SK-N-SH (cell line): ENCODE results near the gene ANKRD12. TPM values are rescaled to one million over a fixed set of nuclear protein-coding genes. Genes with fewer than 3 reads are reported as not detected.

Source experiments
- CTCF ChIA-PET: fragments of 300-600, 350-600 bp; formaldehyde crosslinking; extraction: SDS; loops from one replicate; lab custom pipeline; 2021; lab: Yijun Ruan, JAX
- POLR2A ChIA-PET: fragments of 350-600 bp; sonication (Branson Sonifier 250); formaldehyde crosslinking; extraction: SDS; loops from one replicate; lab custom pipeline; 2020; ENCODE audit warnings: antibody characterized with exemption, inconsistent platforms; lab: Yijun Ruan, JAX
- DNase-seq: peaks from one replicate; pipeline ENCODE4 v3.0.0; 2012
- H2AFZ ChIP-seq: fragments of 200-600 bp; sonication (generic); 2 replicates; pipeline ENCODE4 v1.8.1; 2016; ENCODE audit warnings: antibody characterized with exemption, mild to moderate bottlenecking, low read depth
- H3F3A ChIP-seq: fragments of 200-600 bp; sonication (generic); replicated peaks from 2 replicates; pipeline ENCODE3; 2016; ENCODE audit warnings: antibody characterized with exemption, mild to moderate bottlenecking; ENCODE audit not compliant: insufficient read depth
- H3K27ac ChIP-seq, 2 experiments: fragments of 200-500 bp in 1 of 2; fragments of 200-600 bp in 1 of 2; sonication (Bioruptor generic) in 1 of 2; sonication (generic), shearing (Covaris generic) in 1 of 2; 2 replicates each; pipeline versions ENCODE4 v1.5.1 to v1.6.1; 2014 to 2016; ENCODE audit warnings: low read depth in 2 of 2, inconsistent platforms in 1 of 2, low read length in 1 of 2, mild to moderate bottlenecking in 1 of 2, mixed read lengths in 1 of 2
- H3K27me3 ChIP-seq: fragments of 200-600 bp; sonication (generic), shearing (Covaris generic); 2 replicates; pipeline ENCODE4 v1.6.1; 2016; ENCODE audit warnings: mixed run types; ENCODE audit not compliant: insufficient read depth
- H3K36me3 ChIP-seq, 2 experiments: fragments of 200-500 bp in 1 of 2; fragments of 200-600 bp in 1 of 2; sonication (Bioruptor generic) in 1 of 2; sonication (generic) in 1 of 2; replicated peaks in 1 of 2; 2 replicates each; pipeline versions ENCODE3 to v1.5.1; 2014 to 2016; ENCODE audit warnings: low read length in 1 of 2, mild to moderate bottlenecking in 1 of 2; ENCODE audit not compliant: insufficient read depth in 2 of 2, control insufficient read depth in 1 of 2
- H3K4me1 ChIP-seq, 2 experiments: fragments of 200-500 bp in 1 of 2; fragments of 200-600 bp in 1 of 2; sonication (Bioruptor generic) in 1 of 2; sonication (generic), shearing (Covaris generic) in 1 of 2; 2 replicates each; pipeline versions ENCODE4 v1.5.1 to v1.6.1; 2014 to 2016; ENCODE audit warnings: low read depth in 1 of 2, low read length in 1 of 2, mixed run types in 1 of 2; ENCODE audit not compliant: insufficient read depth in 2 of 2, control insufficient read depth in 1 of 2
- H3K4me2 ChIP-seq: fragments of 200-600 bp; sonication (generic), shearing (Covaris generic); 2 replicates; pipeline ENCODE4 v1.6.1; 2017; ENCODE audit warnings: mixed run types
- H3K4me3 ChIP-seq, 2 experiments: fragments of 200-500 bp in 1 of 2; fragments of 200-600 bp in 1 of 2; sonication (Bioruptor generic) in 1 of 2; sonication (generic), shearing (Covaris generic) in 1 of 2; 2 replicates each; pipeline versions ENCODE4 v1.5.1 to v1.8.1; 2014 to 2016; ENCODE audit warnings: low read depth in 2 of 2, inconsistent platforms in 1 of 2, low read length in 1 of 2, mild to moderate bottlenecking in 1 of 2, mixed read lengths in 1 of 2, moderate library complexity in 1 of 2
- H3K79me2 ChIP-seq: fragments of 200-600 bp; sonication (generic); 2 replicates; pipeline ENCODE4 v1.8.1; 2017; ENCODE audit warnings: mild to moderate bottlenecking; ENCODE audit not compliant: insufficient read depth
- H3K9ac ChIP-seq: fragments of 200-600 bp; sonication (generic); 2 replicates; pipeline ENCODE4 v1.6.1; 2017; ENCODE audit warnings: mixed run types
- H3K9me2 ChIP-seq: fragments of 200-600 bp; sonication (generic); 2 replicates; pipeline ENCODE4 v1.6.1; 2017; ENCODE audit warnings: mixed run types
- H3K9me3 ChIP-seq: fragments of 200-600 bp; sonication (generic); 2 replicates; pipeline ENCODE4 v1.6.1; 2017; ENCODE audit warnings: mixed run types, mild to moderate bottlenecking, moderate library complexity
- H4K20me1 ChIP-seq: fragments of 200-600 bp; sonication (generic); 2 replicates; pipeline ENCODE4 v1.6.1; 2017; ENCODE audit warnings: mild to moderate bottlenecking, mixed run types; ENCODE audit not compliant: insufficient read depth
- EP300 ChIP-seq, 2 experiments: IDR thresholded peaks; 2 replicates each; pipeline versions ENCODE4 v1.4.0 to v1.6.1; 2012; ENCODE audit warnings: borderline replicate concordance in 1 of 2, low read depth in 1 of 2, low read length in 1 of 2
- EZH2phosphoT487 ChIP-seq: fragments of 200-600 bp; sonication (generic); IDR thresholded peaks from 2 replicates; pipeline ENCODE4 v1.6.1; 2017; ENCODE audit warnings: low read depth, mixed run types, mild to moderate bottlenecking, antibody characterized with exemption, moderate library complexity, borderline replicate concordance
- FOXM1 ChIP-seq: IDR thresholded peaks from 2 replicates; pipeline ENCODE4 v1.4.0; 2012; ENCODE audit warnings: low read depth, mild to moderate bottlenecking
- JUND ChIP-seq: IDR thresholded peaks from 2 replicates; pipeline ENCODE4 v1.4.0; 2012
- MEF2A ChIP-seq: IDR thresholded peaks from 2 replicates; pipeline ENCODE4 v1.4.0; 2012; ENCODE audit warnings: low read depth, borderline replicate concordance
- MXI1 ChIP-seq: IDR thresholded peaks from 2 replicates; pipeline ENCODE4 v1.6.1; 2012; ENCODE audit warnings: mild to moderate bottlenecking, low read depth, low read length, improper control_type of control experiment
- RAD21 ChIP-seq: IDR thresholded peaks from 2 replicates; pipeline ENCODE4 v1.6.1; 2012; ENCODE audit warnings: mild to moderate bottlenecking, low read length
- SMC3 ChIP-seq: IDR thresholded peaks from 2 replicates; pipeline ENCODE4 v1.6.1; 2012; ENCODE audit warnings: low read depth, low read length, improper control_type of control experiment
- TAF1 ChIP-seq: IDR thresholded peaks from 2 replicates; pipeline ENCODE4 v1.6.1; 2012; ENCODE audit warnings: low read depth, mild to moderate bottlenecking, low read length, moderate library complexity, borderline replicate concordance
- TEAD4 ChIP-seq: IDR thresholded peaks from 2 replicates; pipeline ENCODE4 v1.4.0; 2012; ENCODE audit warnings: mild to moderate bottlenecking, borderline replicate concordance; ENCODE audit not compliant: insufficient read depth
- YY1 ChIP-seq: IDR thresholded peaks from 2 replicates; pipeline ENCODE4 v1.4.0; 2012; ENCODE audit warnings: low read depth, mild to moderate bottlenecking
- WGBS: methylation state at CpG from one replicate; pipeline ENCODE4 v1.1.6; 2017; ENCODE audit warnings: low lambda C conversion rate; 5-methylcytosine and 5-hydroxymethylcytosine counted together
- polyA plus RNA-seq, 3 experiments: library from polyadenylated mRNA; depleted of rRNA; stranded (reverse); fragments of >200 nt; gene quantifications; 2 replicates each; pipeline ENCODE4 v1.2.3, GENCODE V29; 2012
- TF ChIP-seq, protein P1 (sequence below): IDR thresholded peaks from 2 replicates; pipeline ENCODE4 v1.4.0; 2012; ENCODE audit warnings: low read depth
- TF ChIP-seq, protein P2 (sequence below): fragments of 150-350 bp; IDR thresholded peaks from 2 replicates; pipeline ENCODE4 v1.6.1; 2017; ENCODE audit warnings: antibody characterized with exemption, low read length, low read depth, borderline replicate concordance
- TF ChIP-seq, protein P3 (sequence below): IDR thresholded peaks from 2 replicates; pipeline ENCODE4 v1.4.0; 2012; ENCODE audit warnings: low read depth, borderline replicate concordance

Gene ANKRD12
- polyA plus RNA-seq, 1 of the 3 experiments (the other 2 are of a cell fraction), result 1.3 TPM

DNA sequence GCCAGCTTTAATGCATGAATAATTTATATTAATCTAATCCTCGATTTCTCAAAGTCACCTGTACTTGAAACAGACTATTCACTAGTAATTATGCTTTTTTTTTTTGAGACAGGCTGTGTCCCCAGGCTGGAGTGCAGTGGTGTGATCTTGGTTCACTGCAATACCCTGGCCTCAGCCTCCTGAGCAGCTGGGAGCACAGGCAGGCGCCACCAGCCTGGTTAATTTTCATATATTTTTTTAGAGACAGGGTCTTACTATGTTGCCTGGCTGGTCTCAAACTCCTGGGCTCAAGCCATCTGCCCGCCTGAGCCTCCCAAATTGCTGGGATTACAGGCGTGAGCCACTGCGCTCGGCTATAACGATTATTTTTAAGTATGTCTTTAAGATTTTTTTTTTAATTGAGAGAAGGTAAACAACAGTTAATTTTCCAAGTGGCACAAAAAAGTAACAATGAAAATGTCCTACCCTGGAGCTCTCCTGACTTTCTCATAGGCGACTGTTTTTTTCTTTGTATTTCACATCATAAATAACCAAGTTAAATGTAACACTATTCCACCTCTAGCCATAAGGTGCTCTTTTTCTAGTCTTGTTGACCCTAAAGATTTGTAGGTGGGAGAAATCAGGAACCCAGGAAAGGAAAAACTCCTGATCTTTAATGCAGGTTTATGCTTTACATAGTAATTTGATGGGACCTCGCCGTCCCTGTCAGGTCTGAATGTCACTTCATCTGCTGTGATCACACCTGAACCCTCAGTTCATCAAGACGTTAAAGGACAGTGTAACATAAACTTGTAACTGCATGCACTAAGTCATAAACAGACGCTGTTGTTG lies 1.3 kb upstream of the ANKRD12 start:
- peak overlapping the region; percentile 84 to 90 for H3K4me3 ChIP-seq
- H3K9me3 ChIP-seq, result no peaks in the 10 kb centered on the region
- CTCF ChIA-PET, result interaction anchor here (0.6 to 2.6 kb wide), 5 partner anchors 14 to 512 kb away, joined by 3 to 9 read pairs (median 3); no protein-coding TSS in a partner anchor
- peak overlapping the region; percentile 92 for H3K4me2 ChIP-seq
- H3K4me1 ChIP-seq, result peaks cover 9 to 15% of the 10 kb centered on the region in 2 experiments; a peak in 3 of 4 replicates
- WGBS, result 72% methylated on average over 12 of the region's 12 CpGs
- H3K36me3 ChIP-seq, result peaks cover 36 to 46% of the 10 kb centered on the region in 2 experiments
- H3F3A ChIP-seq, result peaks cover 48% of the 10 kb centered on the region
- no peak for DNase-seq
- H4K20me1 ChIP-seq, result peaks cover 29% of the 10 kb centered on the region
- H3K27ac ChIP-seq, result peak overlapping the region; percentile 90 to 96; a peak in 3 of 4 replicates
- no peaks in the 10 kb centered on the region for H3K9me2 ChIP-seq
- no peaks in the 10 kb centered on the region for H3K27me3 ChIP-seq
- TF ChIP-seq MEF2A, result no peak
- TF ChIP-seq TAF1, result no peak
- no peak for TF ChIP-seq EZH2phosphoT487
- TF ChIP-seq, protein P1, sequence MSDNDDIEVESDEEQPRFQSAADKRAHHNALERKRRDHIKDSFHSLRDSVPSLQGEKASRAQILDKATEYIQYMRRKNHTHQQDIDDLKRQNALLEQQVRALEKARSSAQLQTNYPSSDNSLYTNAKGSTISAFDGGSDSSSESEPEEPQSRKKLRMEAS, result no peak
- TF ChIP-seq, protein P2, sequence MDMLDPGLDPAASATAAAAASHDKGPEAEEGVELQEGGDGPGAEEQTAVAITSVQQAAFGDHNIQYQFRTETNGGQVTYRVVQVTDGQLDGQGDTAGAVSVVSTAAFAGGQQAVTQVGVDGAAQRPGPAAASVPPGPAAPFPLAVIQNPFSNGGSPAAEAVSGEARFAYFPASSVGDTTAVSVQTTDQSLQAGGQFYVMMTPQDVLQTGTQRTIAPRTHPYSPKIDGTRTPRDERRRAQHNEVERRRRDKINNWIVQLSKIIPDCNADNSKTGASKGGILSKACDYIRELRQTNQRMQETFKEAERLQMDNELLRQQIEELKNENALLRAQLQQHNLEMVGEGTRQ, result no peak
- no peak for TF ChIP-seq YY1
- TF ChIP-seq JUND, result no peak
- TF ChIP-seq EP300 (IDR thresholded peaks at IDR 0.05; ENCODE audit: borderline replicate concordance in 1 of 2, low read depth in 1 of 2, low read length in 1 of 2), result no peak
- TF ChIP-seq FOXM1, result no peak
- no peak for TF ChIP-seq MXI1
- TF ChIP-seq TEAD4, result no peak
- TF ChIP-seq, protein P3, sequence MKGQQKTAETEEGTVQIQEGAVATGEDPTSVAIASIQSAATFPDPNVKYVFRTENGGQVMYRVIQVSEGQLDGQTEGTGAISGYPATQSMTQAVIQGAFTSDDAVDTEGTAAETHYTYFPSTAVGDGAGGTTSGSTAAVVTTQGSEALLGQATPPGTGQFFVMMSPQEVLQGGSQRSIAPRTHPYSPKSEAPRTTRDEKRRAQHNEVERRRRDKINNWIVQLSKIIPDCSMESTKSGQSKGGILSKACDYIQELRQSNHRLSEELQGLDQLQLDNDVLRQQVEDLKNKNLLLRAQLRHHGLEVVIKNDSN, result no peak
- no peak for TF ChIP-seq RAD21
- TF ChIP-seq SMC3, result no peak
- peak overlapping the region; percentile 56 for H2AFZ ChIP-seq
- POLR2A ChIA-PET, result interaction anchor here (1.0 to 2.7 kb wide), 2 partner anchors 23 to 33 kb away, joined by 3 to 21 read pairs; partner anchors contain the start of gene NDUFV2
- peaks cover 63% of the 10 kb centered on the region for H3K79me2 ChIP-seq
- peak overlapping the region; percentile 84 for H3K9ac ChIP-seq
